HG03460 (cell line): ENCODE results near the gene OR2T1.
A peak's percentile ranks its signal among the peaks of the same experiment; 100 is the strongest.
"Not testable (repeated sequence)": the region's sequence is repeated elsewhere in the genome, so short reads cannot be mapped to it uniquely, and the experiment has no call there.

ENCODE experiments used
- ATAC-seq: cut with Tn5 transposase; IDR thresholded peaks from one replicate; pipeline ENCODE4 v1.9.1; 2021; ENCODE audit not compliant: unreplicated experiment

Gene OR2T1

GRCh38 chr1:248434913-248435312 lies 32.1 kb downstream of the OR2T1 start:
- not testable (repeated sequence) for ATAC-seq

- ATAC-seq: peak; percentile 43
Measured at GRCh38 chr1:248436303-248436702, 33.5 kb downstream of the OR2T1 start.

GRCh38 chr1:248438668-248439067 lies 35.8 kb downstream of the OR2T1 start:
- ATAC-seq: not testable (repeated sequence)

GRCh38 chr1:248439283-248439682 lies 36.4 kb downstream of the OR2T1 start:
- not testable (repeated sequence) for ATAC-seq

GRCh38 chr1:248442500-248443277 lies 39.8 kb downstream of the OR2T1 start:
- ATAC-seq: not testable (repeated sequence)

- not testable (repeated sequence) for ATAC-seq
Measured at GRCh38 chr1:248444603-248445002, 41.8 kb downstream of the OR2T1 start.

- ATAC-seq: not testable (repeated sequence)
Measured at GRCh38 chr1:248445399-248445798, 42.6 kb downstream of the OR2T1 start, which contains the start of gene OR2T2. TSS of gene OR2T2 (plus strand) at chr1:248445637. CDS start at chr1:248452798, 7,161 bp downstream.

GRCh38 chr1:248448409-248449074 lies 45.7 kb downstream of the OR2T1 start:
- peak; percentile 52 for ATAC-seq

- peak; percentile 6 for ATAC-seq
Measured at GRCh38 chr1:248449821-248450465, 47.1 kb downstream of the OR2T1 start.

GRCh38 chr1:248450466-248451145 lies 47.8 kb downstream of the OR2T1 start:
- ATAC-seq: peak; percentile 49

GRCh38 chr1:248453619-248454018 lies 50.8 kb downstream of the OR2T1 start:
- ATAC-seq: not testable (repeated sequence)

- ATAC-seq: not testable (repeated sequence)
Measured at GRCh38 chr1:248455045-248455444, 52.2 kb downstream of the OR2T1 start.

- ATAC-seq: not testable (repeated sequence)
Measured at GRCh38 chr1:248456635-248457034, 53.8 kb downstream of the OR2T1 start.
